GM13976 (cell line): ENCODE results near the gene NCAM1.

ENCODE experiments used
- DNase-seq: peaks from one replicate; pipeline ENCODE4 v3.0.0; 2012; ENCODE audit warnings: low spot score
- CTCF ChIP-seq: IDR thresholded peaks from 2 replicates; pipeline ENCODE4 v1.5.1; 2012; ENCODE audit warnings: borderline replicate concordance, mild to moderate bottlenecking; ENCODE audit not compliant: insufficient read depth; ENCODE audit errors: extremely low read depth, missing control alignments, control extremely low read depth
- in situ Hi-C: fragments of 300-500 bp; cut with MboI; formaldehyde crosslinking; loops from one replicate; pipeline ENCODE4 v1.12.0; 2022; ENCODE audit warnings: low sequenced_read_pairs, mixed read lengths, inconsistent platforms; ENCODE audit not compliant: unreplicated experiment

Gene NCAM1

GRCh38 chr11:113278481-113278880 lies 317.3 kb downstream of the NCAM1 start:
- in situ Hi-C loops = loop anchor here (25.0 kb wide), 2 partner anchors 491 to 991 kb away; no protein-coding TSS in a partner anchor
- no peak for DNase-seq

GRCh38 chr11:113278925-113279324 lies 317.7 kb downstream of the NCAM1 start:
- in situ Hi-C loops = loop anchor here (25.0 kb wide), 2 partner anchors 492 to 992 kb away; no protein-coding TSS in a partner anchor
- no peak for DNase-seq
- TF ChIP-seq CTCF = no peak

More at GRCh38 chr11:113278481-113278880, 317.3 kb downstream of the NCAM1 start:
- TF ChIP-seq CTCF = no peak

GRCh38 chr11:113279591-113279990 lies 318.4 kb downstream of the NCAM1 start:
- no peak for DNase-seq
- in situ Hi-C loops = loop anchor here (25.0 kb wide), 2 partner anchors 492 to 992 kb away; no protein-coding TSS in a partner anchor
- no peak for TF ChIP-seq CTCF

DNA sequence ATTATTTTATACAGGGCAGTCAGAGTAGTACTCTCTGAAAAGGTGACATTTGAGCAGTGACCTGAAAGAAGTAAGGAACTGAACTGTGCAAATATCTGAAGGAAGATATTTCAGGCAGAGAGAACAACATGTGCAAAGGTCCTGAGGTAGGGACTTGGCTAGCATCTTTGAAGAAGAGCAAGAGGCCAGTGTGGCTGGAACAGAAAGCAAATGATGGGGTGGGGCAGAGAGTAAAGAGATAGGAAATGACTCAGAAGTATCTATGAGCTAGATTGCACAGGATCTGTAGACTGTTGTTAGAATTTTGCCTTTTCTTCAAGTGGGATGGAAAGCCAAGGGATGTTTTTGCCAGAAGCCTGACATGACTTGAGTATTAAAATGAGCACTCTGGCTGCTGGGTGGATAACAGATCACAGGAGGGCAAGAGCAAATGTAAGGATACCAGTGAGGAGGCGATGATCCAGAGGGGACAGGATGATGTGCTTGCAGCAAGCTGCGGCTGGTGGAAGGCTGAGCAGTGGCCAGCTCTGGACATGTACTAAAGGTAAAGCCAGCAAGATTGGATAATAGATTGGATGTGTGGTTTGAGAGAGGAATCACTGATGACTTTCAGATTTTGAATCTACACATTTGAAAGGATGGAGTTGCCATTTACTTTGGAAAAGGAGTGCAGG lies 320.0 kb downstream of the NCAM1 start:
- in situ Hi-C loops = loop anchor here (10.0 to 25.0 kb wide), 3 partner anchors 494 to 994 kb away; no protein-coding TSS in a partner anchor
- no peak for TF ChIP-seq CTCF
- DNase-seq = no peak

GRCh38 chr11:113282898-113283437 lies 321.7 kb downstream of the NCAM1 start:
- no peak for TF ChIP-seq CTCF
- in situ Hi-C loops = loop anchor here (10.0 to 25.0 kb wide), 3 partner anchors 496 to 996 kb away; no protein-coding TSS in a partner anchor
- no peak for DNase-seq

- in situ Hi-C loops = loop anchor here (10.0 to 25.0 kb wide), 3 partner anchors 497 to 997 kb away; no protein-coding TSS in a partner anchor
- TF ChIP-seq CTCF = no peak
Observed at GRCh38 chr11:113283881-113284280, 322.7 kb downstream of the NCAM1 start.

More at GRCh38 chr11:113283881-113284280, 322.7 kb downstream of the NCAM1 start:
- DNase-seq = no peak
